ENCODE data around the gene UNC5A. TPM values are rescaled to one million over a fixed set of nuclear protein-coding genes. Genes with fewer than 3 reads are reported as not detected.

Gene UNC5A
- total and polyA plus RNA-seq, 8 donors = 0.09 to 3.6 (median 0.32) TPM

DNA sequence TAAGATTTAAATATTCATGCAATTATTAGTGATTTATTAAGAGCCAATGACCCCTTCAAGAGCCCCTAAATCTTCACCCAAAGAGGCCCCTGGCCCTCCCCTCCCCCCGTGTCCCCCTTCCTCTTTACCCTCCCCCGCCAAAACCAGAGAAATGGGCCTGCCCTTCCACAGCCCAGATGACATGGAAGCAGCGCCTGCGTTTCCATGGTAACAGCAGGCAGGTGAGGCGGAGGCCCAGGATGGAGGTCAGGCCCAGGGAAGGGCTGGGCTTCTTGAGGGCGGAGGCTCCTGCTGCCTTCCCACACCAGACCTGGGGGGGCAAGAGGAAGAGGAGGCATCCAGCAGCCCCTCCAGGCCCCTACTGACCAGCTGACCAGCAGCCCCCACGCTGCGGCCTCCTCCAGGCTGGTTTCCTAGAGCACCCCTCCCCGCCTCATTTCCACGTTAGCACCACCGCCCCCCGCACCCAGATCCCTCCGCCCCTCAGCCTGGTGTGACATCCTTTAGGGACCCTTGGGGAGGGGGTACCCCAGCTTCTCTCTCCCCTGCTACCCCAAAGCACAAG is 37.4 kb downstream of the UNC5A start:
- Histone ChIP-seq H3K36me3 (no peaks in the 10 kb centered on the region), H3K27me3 (no peaks in the 10 kb centered on the region), H3K4me3 (no peak overlapping the region), H3K4me1 (no peaks in the 10 kb centered on the region), H3K9me3 (no peaks in the 10 kb centered on the region), H3K27ac (no peak overlapping the region)
- FAIRE-seq (no peak), DNase-seq (peak in 1 of 6 donors; percentile 27), ATAC-seq (no peak)
- intact Hi-C loops (cut with DNase I) = no loop called here
- WGBS, 2 donors = 67 to 77% methylated on average over 12 to 13 of the region's 13 CpGs
- TF ChIP-seq, protein P1, sequence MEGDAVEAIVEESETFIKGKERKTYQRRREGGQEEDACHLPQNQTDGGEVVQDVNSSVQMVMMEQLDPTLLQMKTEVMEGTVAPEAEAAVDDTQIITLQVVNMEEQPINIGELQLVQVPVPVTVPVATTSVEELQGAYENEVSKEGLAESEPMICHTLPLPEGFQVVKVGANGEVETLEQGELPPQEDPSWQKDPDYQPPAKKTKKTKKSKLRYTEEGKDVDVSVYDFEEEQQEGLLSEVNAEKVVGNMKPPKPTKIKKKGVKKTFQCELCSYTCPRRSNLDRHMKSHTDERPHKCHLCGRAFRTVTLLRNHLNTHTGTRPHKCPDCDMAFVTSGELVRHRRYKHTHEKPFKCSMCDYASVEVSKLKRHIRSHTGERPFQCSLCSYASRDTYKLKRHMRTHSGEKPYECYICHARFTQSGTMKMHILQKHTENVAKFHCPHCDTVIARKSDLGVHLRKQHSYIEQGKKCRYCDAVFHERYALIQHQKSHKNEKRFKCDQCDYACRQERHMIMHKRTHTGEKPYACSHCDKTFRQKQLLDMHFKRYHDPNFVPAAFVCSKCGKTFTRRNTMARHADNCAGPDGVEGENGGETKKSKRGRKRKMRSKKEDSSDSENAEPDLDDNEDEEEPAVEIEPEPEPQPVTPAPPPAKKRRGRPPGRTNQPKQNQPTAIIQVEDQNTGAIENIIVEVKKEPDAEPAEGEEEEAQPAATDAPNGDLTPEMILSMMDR (IDR thresholded peaks at IDR 0.05) = no peak

DNA sequence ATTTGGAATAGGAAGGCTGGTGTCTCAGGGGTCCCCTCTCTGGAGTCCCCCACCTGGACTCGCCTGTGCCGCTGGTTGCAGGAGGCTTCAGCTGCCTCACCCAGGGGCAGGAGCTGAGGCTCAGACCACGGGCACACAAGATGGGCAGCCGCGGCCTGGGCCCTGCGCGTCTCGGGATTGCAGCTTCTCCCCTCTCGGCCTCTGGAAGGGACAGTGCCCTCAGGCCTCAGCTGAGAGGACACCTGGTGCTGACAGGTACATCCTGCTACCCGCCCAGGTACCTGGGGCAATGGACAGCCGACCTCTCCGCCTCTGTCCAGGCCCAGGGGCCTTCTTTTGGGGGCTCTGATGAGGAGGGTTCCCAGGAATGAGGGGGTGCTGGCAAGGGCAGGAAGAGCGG is 38.3 kb downstream of the UNC5A start:
- ATAC-seq (no peak), FAIRE-seq (no peak), DNase-seq (peak in 1 of 6 donors; percentile 56)

DNA sequence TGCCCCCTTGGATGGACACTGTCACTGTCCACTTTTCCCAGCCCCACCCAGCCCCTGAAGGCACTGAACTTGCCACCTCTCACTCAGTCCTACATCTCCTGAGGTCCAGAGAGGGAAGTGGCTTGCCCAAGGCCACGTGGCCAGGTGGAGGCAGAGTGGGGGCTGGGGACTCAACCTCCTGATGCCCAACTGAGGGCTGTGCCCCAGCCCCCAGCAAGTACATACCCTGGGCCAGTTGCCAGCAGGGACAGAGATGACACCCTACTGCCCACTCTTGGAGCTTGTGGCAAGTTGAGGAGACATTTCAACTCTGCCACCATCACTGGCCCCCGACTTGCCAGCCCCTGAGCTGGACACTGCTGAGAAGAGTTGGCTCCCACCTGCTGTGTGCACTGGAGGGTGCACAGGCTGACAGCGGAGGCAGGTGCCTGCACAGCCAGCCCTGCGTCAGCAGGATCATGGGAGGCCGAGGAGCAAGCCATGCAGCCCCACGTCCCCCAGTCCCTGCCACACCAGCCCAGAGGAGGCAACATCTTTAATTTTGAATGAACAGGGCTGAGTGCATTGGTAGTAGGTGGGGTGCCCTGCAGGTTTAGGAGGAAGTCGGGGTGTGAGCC is 39.4 kb downstream of the UNC5A start:
- Histone ChIP-seq H3K27me3 (no peaks in the 10 kb centered on the region), H3K27ac (no peak overlapping the region), H3K4me3 (no peak overlapping the region), H3K36me3 (no peaks in the 10 kb centered on the region), H3K9me3 (no peaks in the 10 kb centered on the region), H3K4me1 (no peaks in the 10 kb centered on the region)
- TF ChIP-seq, protein P1 (IDR thresholded peaks at IDR 0.05) = no peak
- ATAC-seq (no peak), FAIRE-seq (no peak), DNase-seq (peak in 1 of 6 donors; percentile 38)
- 65 to 71% methylated on average over 7 of the region's 7 CpGs for WGBS, 2 donors
- intact Hi-C loops (cut with DNase I) = no loop called here

More for the DNA sequence above, 38.3 kb downstream of the UNC5A start:
- H3K4me3 ChIP-seq = no peak overlapping the region
- no peaks in the 10 kb centered on the region for H3K4me1 ChIP-seq
- no peaks in the 10 kb centered on the region for H3K27me3 ChIP-seq
- WGBS, 2 donors = 65 to 76% methylated on average over 13 of the region's 13 CpGs
- intact Hi-C loops (cut with DNase I) = no loop called here
- TF ChIP-seq, protein P1 (IDR thresholded peaks at IDR 0.05) = no peak
- no peaks in the 10 kb centered on the region for H3K36me3 ChIP-seq
- no peak overlapping the region for H3K27ac ChIP-seq
- H3K9me3 ChIP-seq = no peaks in the 10 kb centered on the region

DNA sequence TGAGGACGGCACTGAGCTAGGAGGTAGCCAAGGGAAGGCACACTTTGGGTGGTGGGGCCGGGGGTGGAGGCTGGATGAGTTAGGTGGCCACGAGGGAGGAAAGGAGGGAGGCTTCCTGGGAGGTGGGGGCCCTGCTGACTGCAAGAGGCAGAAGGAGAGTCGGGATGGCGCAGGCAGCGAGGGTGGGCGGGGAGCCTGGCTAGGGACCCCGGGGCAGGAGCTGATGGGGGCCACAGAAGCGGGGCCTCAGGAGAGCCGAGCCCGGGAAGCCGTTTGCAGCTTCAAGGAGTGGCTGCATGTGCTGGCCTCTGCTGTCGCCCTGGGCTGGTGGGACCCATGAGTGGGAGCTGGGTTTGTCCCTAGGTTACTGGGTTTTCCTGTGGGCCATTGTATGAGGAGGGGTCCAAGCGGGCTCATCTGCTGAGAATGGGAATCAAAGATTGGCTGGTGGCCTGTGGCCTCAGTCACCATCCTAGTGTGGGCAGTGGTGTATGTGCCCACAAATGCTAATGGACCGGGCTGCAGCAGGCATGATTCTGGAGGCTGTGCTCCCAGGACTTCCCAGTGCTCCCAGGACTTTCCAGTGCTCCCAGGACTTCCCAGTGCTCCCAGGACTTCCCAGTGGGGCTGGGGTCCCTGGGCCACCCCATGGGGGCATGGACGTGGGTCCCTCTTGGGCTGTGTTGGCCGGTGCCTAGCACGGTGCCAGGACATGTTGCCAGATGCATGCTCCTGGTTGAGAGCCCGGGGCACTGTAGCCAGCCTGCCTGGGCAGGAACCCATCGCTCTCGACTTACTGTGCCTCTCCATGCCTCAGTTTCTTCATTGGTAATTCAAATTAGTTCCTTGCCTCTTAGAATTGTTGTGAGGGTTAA is 40.2 kb downstream of the UNC5A start:
- Histone ChIP-seq H3K4me3 (no peak overlapping the region), H3K27me3 (no peaks in the 10 kb centered on the region), H3K36me3 (no peaks in the 10 kb centered on the region), H3K27ac (no peak overlapping the region), H3K9me3 (no peaks in the 10 kb centered on the region), H3K4me1 (no peaks in the 10 kb centered on the region)
- intact Hi-C loops (cut with DNase I) = no loop called here
- DNase-seq (peak in 1 of 6 donors; percentile 58), FAIRE-seq (no peak), ATAC-seq (no peak)
- WGBS, 2 donors = 71 to 72% methylated on average over 12 to 21 of the region's 21 CpGs
- TF ChIP-seq, protein P1 (IDR thresholded peaks at IDR 0.05) = no peak

All from pancreas (tissue), 10 donors.